GM12873 (cell line): ENCODE results near the gene PHACTR1.

Source experiments
- TF ChIP-seq, protein P1 (sequence below): IDR thresholded peaks from 2 replicates; pipeline ENCODE4 v1.5.1; 2012; ENCODE audit warnings: low read depth, mild to moderate bottlenecking, moderate library complexity, low read length, control low read depth; ENCODE audit not compliant: insufficient read depth; ENCODE audit errors: missing control alignments

The PHACTR1 gene

DNA sequence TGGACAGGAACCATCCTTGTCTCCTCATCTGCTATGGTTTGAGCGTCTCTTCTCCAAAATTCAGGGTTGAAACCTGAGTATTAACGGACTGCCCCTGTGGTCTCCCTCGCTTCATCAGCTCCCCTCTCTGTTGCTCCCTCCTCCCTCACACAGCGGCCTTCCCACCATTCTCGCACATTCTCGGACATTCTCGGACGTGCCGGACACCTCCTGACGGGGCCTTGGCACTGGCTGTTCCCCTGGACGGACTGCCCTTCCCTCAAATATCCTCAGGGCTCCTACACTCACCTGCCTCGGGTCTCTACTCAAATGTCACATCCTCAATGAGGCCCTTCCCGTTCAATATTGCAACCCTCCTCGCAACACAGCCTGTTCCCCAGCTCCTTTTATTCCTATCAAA, 496.0 kb downstream of the PHACTR1 start:
- TF ChIP-seq, protein P1, sequence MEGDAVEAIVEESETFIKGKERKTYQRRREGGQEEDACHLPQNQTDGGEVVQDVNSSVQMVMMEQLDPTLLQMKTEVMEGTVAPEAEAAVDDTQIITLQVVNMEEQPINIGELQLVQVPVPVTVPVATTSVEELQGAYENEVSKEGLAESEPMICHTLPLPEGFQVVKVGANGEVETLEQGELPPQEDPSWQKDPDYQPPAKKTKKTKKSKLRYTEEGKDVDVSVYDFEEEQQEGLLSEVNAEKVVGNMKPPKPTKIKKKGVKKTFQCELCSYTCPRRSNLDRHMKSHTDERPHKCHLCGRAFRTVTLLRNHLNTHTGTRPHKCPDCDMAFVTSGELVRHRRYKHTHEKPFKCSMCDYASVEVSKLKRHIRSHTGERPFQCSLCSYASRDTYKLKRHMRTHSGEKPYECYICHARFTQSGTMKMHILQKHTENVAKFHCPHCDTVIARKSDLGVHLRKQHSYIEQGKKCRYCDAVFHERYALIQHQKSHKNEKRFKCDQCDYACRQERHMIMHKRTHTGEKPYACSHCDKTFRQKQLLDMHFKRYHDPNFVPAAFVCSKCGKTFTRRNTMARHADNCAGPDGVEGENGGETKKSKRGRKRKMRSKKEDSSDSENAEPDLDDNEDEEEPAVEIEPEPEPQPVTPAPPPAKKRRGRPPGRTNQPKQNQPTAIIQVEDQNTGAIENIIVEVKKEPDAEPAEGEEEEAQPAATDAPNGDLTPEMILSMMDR: no peak

DNA sequence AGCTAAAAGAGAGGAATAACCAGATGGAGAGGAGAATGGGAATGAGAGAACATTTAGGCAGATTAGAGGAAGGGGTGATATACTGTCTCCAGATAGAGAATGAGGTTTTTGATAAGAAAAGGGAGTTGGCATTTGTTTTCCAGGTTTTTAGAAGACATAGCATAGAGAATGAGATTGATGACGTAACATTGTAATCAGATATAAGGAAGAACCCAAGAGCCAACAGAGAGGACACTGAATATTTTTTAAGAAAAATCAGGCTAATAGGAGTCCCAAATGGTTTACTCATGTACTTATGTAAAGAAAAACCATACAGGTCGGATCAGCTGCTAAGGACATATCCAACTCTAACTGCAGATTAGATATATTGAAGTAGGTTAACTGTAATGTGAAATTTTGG, 498.8 kb downstream of the PHACTR1 start:
- TF ChIP-seq, protein P1: no peak

DNA sequence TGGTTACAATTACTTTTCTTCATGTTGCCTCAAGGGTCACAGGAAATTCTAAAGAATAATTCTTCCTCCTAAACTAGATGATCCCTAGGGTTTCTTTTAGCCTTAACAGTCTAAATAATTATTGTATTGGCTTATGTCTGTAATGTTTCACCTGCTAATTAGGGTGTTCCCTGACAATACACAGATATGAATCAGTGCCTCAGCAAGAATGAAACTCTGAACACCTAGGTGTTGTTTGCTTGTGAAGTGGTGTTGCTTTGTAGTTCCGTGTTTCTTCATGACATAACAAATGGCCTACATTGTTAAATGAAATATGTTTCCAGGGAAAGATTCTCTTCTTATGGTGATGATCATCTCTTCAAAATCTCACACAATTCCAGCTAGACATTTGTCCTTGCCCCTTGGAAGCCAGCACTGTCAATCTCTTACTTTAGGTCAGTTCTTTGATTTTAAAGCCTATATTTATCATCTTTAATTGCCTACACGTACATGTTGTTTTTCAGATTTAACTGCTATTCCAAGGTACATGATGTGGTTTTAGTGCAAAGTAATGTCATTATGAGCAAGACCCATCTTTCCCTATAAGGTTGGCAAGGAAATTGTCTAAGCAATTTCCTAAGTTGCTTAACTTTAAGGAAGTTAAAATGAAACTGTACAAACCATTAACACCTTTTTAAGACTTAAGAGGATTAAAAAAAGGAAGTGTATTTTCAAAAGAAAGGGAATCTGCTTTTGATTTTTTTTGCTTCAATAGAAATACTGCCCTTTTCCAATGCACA, 499.9 kb downstream of the PHACTR1 start:
- TF ChIP-seq, protein P1: no peak

DNA sequence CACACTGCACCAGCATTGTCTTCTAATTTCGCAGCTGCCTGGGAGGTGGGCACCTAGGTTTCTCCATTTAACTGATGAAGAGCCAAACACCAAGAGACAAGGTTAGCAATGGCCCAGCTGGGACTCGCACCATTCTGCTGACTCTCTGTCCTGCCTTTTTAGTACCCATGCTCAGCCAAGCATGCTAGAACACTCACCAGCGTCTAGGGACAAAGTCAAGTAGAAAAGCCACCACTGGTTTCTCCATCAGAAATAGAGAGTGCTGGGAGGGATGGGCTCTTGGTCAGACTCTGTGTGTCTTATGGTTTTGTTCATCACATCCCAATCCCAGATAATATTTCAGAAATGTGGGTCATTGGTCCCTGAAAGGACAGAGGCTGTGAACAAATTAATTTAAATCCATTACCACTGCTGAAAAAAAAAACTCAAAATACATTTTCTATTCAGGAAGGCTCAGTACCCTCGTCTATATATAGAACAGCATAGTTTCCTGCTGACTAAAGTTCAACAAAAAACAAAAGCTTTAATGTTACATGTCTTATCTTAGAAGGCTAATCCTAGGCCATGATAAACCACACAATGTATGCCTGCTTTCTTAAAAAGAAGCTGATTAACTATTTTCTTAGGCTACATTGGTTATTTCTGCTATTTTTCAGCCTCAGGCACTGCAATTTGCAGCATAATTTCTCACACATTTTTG, 500.8 kb downstream of the PHACTR1 start:
- TF ChIP-seq, protein P1: no peak

DNA sequence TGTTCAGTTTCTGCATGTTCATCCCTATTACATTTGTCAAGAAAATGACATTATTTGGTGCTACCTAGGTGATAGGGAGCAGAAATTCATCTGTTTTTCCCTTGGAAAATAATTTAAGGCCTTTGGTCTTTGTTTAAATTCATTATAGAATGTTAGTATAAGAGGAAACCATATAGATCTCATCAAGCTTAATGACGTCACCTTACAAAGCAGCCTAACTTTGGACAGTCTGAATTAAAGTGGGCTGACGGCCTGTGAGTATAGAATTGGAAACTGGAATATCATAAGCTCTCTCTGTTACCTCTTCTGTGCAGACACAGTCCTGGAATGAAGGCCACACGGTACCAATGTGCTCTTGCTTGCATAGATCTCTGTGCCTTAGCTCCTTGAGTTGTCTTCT, 503.7 kb downstream of the PHACTR1 start:
- TF ChIP-seq, protein P1: no peak

DNA sequence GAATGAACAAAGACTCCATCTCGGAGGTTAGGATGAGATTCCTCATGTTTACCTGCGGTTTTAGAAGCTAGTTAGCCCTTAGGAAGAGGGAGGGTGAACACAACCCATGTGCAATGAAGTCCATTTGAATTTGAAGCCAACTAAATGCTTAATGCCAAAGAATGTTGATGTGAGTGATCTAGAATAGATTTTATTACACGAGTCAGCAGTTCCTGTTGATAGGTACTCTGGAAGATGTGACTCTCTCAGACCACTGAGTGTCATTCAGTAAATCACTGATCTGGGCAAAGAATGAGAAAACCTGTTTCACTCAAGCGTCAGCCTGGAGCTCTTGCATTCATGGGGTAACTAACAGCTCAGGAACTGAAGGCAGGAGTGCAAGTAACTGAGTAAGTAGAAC, 505.5 kb downstream of the PHACTR1 start:
- TF ChIP-seq, protein P1: no peak

DNA sequence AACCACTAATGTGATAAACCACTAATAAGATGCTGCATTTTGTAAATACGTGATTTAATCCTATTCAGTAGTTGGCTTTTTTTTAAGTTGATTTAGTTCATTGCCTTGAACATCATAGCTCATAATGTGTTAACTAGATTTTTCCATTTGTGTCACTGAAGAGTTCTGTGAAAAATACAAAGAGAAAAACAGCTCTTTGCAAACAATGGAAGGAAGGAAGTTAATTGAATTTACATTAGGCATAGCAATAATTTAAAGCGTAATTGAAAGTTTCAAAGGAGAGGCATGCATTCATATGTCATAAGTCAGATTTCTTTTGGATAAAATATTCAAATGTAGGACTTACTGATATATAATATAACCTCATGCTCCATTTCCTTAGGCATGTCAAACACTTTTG, 509.5 kb downstream of the PHACTR1 start:
- TF ChIP-seq, protein P1: no peak
